Body of pancreas (tissue), 4 donors: Measurements from ENCODE around the gene LEMD2.

Source experiments
- POLR2A ChIP-seq, 3 donors: fragments of 450-650 bp; IDR thresholded peaks; one replicate each; pipeline ENCODE4 v1.6.1; 2016; ENCODE audit warnings: antibody characterized with exemption in 3 of 3, mild to moderate bottlenecking in 2 of 3
- TF ChIP-seq, protein P1 (sequence below), 7 experiments: fragments of 450-650 bp in 4 of 7; fragments of 200-600 bp in 3 of 7; sonication (generic) in 3 of 7; IDR thresholded peaks; one replicate each; pipeline ENCODE4 v1.5.1; 2016 to 2019; ENCODE audit warnings: antibody characterized with exemption in 7 of 7

DNA sequence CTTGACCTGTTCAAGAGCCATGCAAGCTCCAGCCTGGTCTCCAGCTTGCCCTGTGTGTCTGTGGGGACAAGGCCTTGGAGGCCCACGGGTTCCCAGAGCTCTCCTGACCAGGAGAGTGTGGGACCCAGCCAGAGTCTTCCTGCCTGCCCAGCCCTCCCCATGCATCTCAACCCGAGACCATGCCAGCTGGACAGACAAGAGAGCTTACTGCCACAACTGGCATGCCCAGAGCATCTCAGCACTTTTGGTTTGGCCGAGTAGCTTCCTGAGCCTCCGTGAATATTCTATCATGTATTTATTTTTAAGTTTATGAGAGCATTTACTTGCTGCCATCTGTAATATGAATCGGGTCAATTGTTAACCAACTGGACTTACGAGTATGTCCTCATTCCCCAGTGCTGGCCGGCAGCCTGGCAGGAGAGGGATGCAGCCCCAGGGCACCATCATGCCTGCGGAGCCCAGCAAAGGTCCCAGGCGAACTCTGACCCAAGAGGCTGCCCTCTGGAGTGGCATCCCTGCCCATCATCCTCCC lies 57.1 kb downstream of the LEMD2 start:
- TF ChIP-seq, protein P1, sequence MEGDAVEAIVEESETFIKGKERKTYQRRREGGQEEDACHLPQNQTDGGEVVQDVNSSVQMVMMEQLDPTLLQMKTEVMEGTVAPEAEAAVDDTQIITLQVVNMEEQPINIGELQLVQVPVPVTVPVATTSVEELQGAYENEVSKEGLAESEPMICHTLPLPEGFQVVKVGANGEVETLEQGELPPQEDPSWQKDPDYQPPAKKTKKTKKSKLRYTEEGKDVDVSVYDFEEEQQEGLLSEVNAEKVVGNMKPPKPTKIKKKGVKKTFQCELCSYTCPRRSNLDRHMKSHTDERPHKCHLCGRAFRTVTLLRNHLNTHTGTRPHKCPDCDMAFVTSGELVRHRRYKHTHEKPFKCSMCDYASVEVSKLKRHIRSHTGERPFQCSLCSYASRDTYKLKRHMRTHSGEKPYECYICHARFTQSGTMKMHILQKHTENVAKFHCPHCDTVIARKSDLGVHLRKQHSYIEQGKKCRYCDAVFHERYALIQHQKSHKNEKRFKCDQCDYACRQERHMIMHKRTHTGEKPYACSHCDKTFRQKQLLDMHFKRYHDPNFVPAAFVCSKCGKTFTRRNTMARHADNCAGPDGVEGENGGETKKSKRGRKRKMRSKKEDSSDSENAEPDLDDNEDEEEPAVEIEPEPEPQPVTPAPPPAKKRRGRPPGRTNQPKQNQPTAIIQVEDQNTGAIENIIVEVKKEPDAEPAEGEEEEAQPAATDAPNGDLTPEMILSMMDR (IDR thresholded peaks at IDR 0.05) = no peak
- no peak for TF ChIP-seq POLR2A (IDR thresholded peaks at IDR 0.05)
